K562 (cell line): ENCODE results near the gene KCNJ11. TPM values are rescaled to one million over a fixed set of nuclear protein-coding genes. Genes with fewer than 3 reads are reported as not detected.

Experiments used
- ATAC-seq: fragments of 200-7000 bp; cut with Tn5 transposase; 3 replicates; pipeline ENCODE4 v1.9.1; 2020; ENCODE audit warnings: moderate library complexity
- BruUV-seq: library from RNA; stranded (reverse); fragments of 400-500 nt; replicated peaks from 2 replicates; lab custom pipeline; 2021; lab: Mats Ljungman, UMichigan
- CTCF ChIA-PET: fragments of 300-600 bp; formaldehyde crosslinking; extraction: SDS; loops from one replicate; lab custom pipeline; 2021; ENCODE audit warnings: low intra/inter-chr PET ratio; lab: Yijun Ruan, JAX
- POLR2A ChIA-PET: fragments of 300-600, 350-650 bp; sonication (Branson Sonifier 250); formaldehyde crosslinking; extraction: SDS; loops from one replicate; lab custom pipeline; 2021; ENCODE audit warnings: antibody characterized with exemption, inconsistent platforms; lab: Yijun Ruan, JAX
- DNase-seq, 4 experiments: peaks; one replicate each; pipeline versions ENCODE4 v3.0.0 to v3.0.0-alpha.2; 2011 to 2018; ENCODE audit warnings: low spot score in 3 of 4, mixed read lengths in 3 of 4; ENCODE audit errors: extremely low read depth in 1 of 4
- FAIRE-seq: peaks from 2 replicates; lab custom pipeline; 2011; peaks lifted over from hg19 to GRCh38; lab: Jason Lieb, UNC
- H2AFZ ChIP-seq: 2 replicates; pipeline ENCODE4 v1.6.0; 2011; ENCODE audit warnings: low read depth, low read length, control low read depth, inconsistent platforms
- H3K27ac ChIP-seq: fragments of 200-600 bp; 3 replicates; pipeline ENCODE4 v1.8.0; 2011; ENCODE audit warnings: low read depth, mild to moderate bottlenecking, control low read depth, inconsistent platforms, low read length, moderate library complexity, mixed read lengths; ENCODE audit errors: extremely low read depth
- H3K27me3 ChIP-seq, 2 experiments: fragments of 300-600 bp in 1 of 2; 2 replicates in 1 of 2; 3 replicates in 1 of 2; pipeline versions ENCODE4 v1.6.0 to v1.8.0; 2011; ENCODE audit warnings: inconsistent platforms in 2 of 2, low read length in 2 of 2, mild to moderate bottlenecking in 1 of 2, mixed read lengths in 1 of 2, moderate library complexity in 1 of 2; ENCODE audit not compliant: control insufficient read depth in 2 of 2, insufficient read depth in 2 of 2
- H3K36me3 ChIP-seq: fragments of 300-600 bp; 3 replicates; pipeline ENCODE4 v1.8.0; 2011; ENCODE audit warnings: mild to moderate bottlenecking, low read length, inconsistent platforms; ENCODE audit not compliant: control insufficient read depth, insufficient read depth
- H3K4me1 ChIP-seq, 2 experiments: fragments of 200-600 bp in 1 of 2; replicated peaks in 1 of 2; 2 replicates in 1 of 2; 3 replicates in 1 of 2; pipeline versions ENCODE4 v1.5.1 to v1.8.0; 2011; ENCODE audit warnings: inconsistent platforms in 2 of 2, low read length in 2 of 2, mild to moderate bottlenecking in 1 of 2, mixed read lengths in 1 of 2, moderate library complexity in 1 of 2; ENCODE audit not compliant: control insufficient read depth in 2 of 2, insufficient read depth in 2 of 2
- H3K4me2 ChIP-seq: 2 replicates; pipeline ENCODE4 v1.6.1; 2011; ENCODE audit warnings: low read length, control low read depth, inconsistent platforms, mixed read lengths; ENCODE audit not compliant: insufficient read depth
- H3K4me3 ChIP-seq: fragments of 200-600 bp; sonication (generic), shearing (Covaris generic); 2 replicates; pipeline ENCODE4 v1.5.1; 2016; ENCODE audit warnings: control low read depth, inconsistent platforms
- H3K79me2 ChIP-seq: fragments of 200-600 bp; 3 replicates; pipeline ENCODE4 v1.8.0; 2011; ENCODE audit warnings: low read length, inconsistent platforms; ENCODE audit not compliant: control insufficient read depth, insufficient read depth
- H3K9ac ChIP-seq, 2 experiments: 2 replicates each; pipeline versions ENCODE4 v1.6.0 to v1.6.1; 2011; ENCODE audit warnings: low read depth in 2 of 2, low read length in 2 of 2, control low read depth in 1 of 2, inconsistent platforms in 1 of 2, mild to moderate bottlenecking in 1 of 2, mixed read lengths in 1 of 2; ENCODE audit not compliant: insufficient read depth in 1 of 2
- H3K9me1 ChIP-seq: one replicate; pipeline ENCODE4 v1.6.0; 2011; ENCODE audit warnings: inconsistent platforms, mild to moderate bottlenecking, low read length, moderate library complexity; ENCODE audit not compliant: control insufficient read depth, insufficient read depth
- H3K9me3 ChIP-seq: replicated peaks from 2 replicates; pipeline ENCODE4 v1.5.1; 2011; ENCODE audit warnings: low read depth, low read length, inconsistent platforms; ENCODE audit not compliant: control insufficient read depth, insufficient read depth
- H4K20me1 ChIP-seq: replicated peaks from 2 replicates; pipeline ENCODE4 v1.6.1; 2011; ENCODE audit warnings: low read length, inconsistent platforms, mixed read lengths; ENCODE audit not compliant: control insufficient read depth, insufficient read depth
- ATF7 ChIP-seq: fragments of 450-650 bp; IDR thresholded peaks from 2 replicates; pipeline ENCODE4 v1.7.1; 2014; ENCODE audit warnings: mild to moderate bottlenecking, moderate library complexity
- MCM5 ChIP-seq: fragments of 450-650 bp; IDR thresholded peaks from 2 replicates; pipeline ENCODE4 v1.6.1; 2016; ENCODE audit warnings: low read depth
- MEF2D ChIP-seq: conservative IDR thresholded peaks from 2 replicates; pipeline ENCODE4 v1.6.1; 2016; ENCODE audit warnings: low read depth, missing genetic modification characterization, missing compliant biosample characterization
- ZFPM2 ChIP-seq: fragments of 250-450 bp; sonication (Bioruptor Pico); IDR thresholded peaks from 2 replicates; pipeline ENCODE4 v1.5.1; 2022; ENCODE audit warnings: mild to moderate bottlenecking
- WGBS: fragments of 100-300 bp; shearing (Covaris generic); methylation state at CpG from one replicate; pipeline ENCODE4 v1.1.6; 2016; ENCODE audit warnings: low coverage, mixed read lengths; ENCODE audit not compliant: insufficient coverage; ENCODE audit errors: missing lambda C conversion rate; 5-methylcytosine and 5-hydroxymethylcytosine counted together
- in situ Hi-C: fragments of 300-500 bp; cut with MboI; formaldehyde crosslinking; loops from 4 replicates; pipeline ENCODE4 v1.15.0; 2018; ENCODE audit warnings: inconsistent platforms, mixed read lengths
- intact Hi-C: fragments of 100-400 bp; cut with micrococcal nuclease; formaldehyde crosslinking; loops from 2 replicates; pipeline ENCODE4 v1.14.2; 2022
- polyA plus RNA-seq, 8 experiments: library from polyadenylated mRNA; depleted of rRNA in 4 of 8; stranded (reverse) in 5 of 8; unstranded in 3 of 8; fragments of >200 nt; fragmentation: Nextera tagmentation in 2 of 8; fragmentation: Illumina TruSeq in 1 of 8; extraction: Ambion mirVana in 2 of 8; extraction: Trizol in 1 of 8; gene quantifications; 2 replicates each; pipeline versions ENCODE4 v1.2.1 to v1.2.3, GENCODE V29; 2011 to 2014; ENCODE audit warnings: inconsistent platforms in 1 of 8, missing spikeins in 1 of 8
- total RNA-seq, 7 experiments: library from RNA; depleted of rRNA in 6 of 7; stranded (reverse); fragments of >200 nt in 6 of 7; fragmentation: Illumina TruSeq in 2 of 7; extraction: Trizol in 2 of 7; gene quantifications; 2 replicates each; pipeline versions ENCODE4 v1.2.1 to v1.2.3, GENCODE V29; 2011 to 2021; ENCODE audit warnings: low replicate concordance in 1 of 7
- TF ChIP-seq, protein P1 (sequence below): sonication (generic); formaldehyde crosslinking; IDR thresholded peaks from 2 replicates; pipeline ENCODE4 v1.8.1; 2023; ENCODE audit warnings: mild to moderate bottlenecking, missing genetic modification reagents
- TF ChIP-seq, protein P2 (sequence below): sonication (generic); formaldehyde crosslinking; IDR thresholded peaks from 2 replicates; pipeline ENCODE4 v1.9.0; 2022; ENCODE audit warnings: mild to moderate bottlenecking, missing genetic modification reagents
- TF ChIP-seq, protein P3 (sequence below), 2 experiments: fragments of 450-650 bp; conservative IDR thresholded peaks; 2 replicates each; pipeline ENCODE4 v1.6.1; 2017; ENCODE audit warnings: mild to moderate bottlenecking in 2 of 2, moderate library complexity in 2 of 2

The KCNJ11 gene
- total and polyA plus RNA-seq, 9 of the 15 experiments (the other 6 are each of a cell fraction or from before 2014, with no cell fraction given) = 0.54 to 3.7 (median 0.86) TPM; not detected in 2

DNA sequence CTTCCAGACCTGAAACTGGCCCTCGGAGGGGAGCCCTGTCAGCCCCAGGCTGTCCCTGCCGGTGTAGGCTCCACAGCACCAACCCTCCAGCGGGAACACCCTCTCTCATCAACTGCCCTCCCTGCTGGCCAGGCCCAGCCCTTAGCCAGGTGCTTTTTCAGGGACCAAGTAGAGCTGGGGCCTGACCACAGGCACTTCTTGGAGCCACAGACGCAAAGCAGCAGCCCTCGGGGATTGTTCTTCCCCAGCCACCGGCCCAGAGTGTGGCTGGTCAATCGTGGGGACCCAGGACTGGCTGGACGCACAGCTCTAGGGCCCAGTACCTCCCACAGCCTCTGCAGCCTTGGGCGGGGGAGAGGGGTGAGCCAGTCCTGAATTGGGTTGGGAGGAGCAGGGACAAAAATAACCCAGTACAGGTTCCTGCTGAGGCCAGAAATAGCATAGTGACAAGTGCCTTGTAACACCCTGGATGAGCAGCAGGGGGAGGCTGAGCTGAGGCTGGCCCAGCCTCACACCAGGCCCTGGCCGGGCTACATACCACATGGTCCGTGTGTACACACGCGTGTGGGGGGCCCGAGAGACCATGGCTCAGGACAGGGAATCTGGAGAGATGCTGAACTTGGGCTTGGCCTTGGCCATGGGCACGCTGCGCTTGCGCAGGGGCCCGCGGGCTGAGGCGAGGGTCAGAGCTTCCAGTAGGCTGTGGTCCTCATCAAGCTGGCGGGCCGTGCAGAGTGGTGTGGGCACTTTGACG lies 2.0 kb downstream of the KCNJ11 start:
- H3K27ac ChIP-seq = no peak overlapping the region
- no peaks in the 10 kb centered on the region for H3K79me2 ChIP-seq
- peaks cover 0 to 4% of the 10 kb centered on the region in 2 experiments; a peak in 1 of 5 replicates for H3K27me3 ChIP-seq
- H3K9me3 ChIP-seq = no peaks in the 10 kb centered on the region
- DNase-seq (peak; percentile 67 to 81 (median 69)), ATAC-seq (peak; percentile 86), FAIRE-seq (peak; percentile 93)
- intact Hi-C loops (loop anchor here (1.0 to 5.0 kb wide), 3 partner anchors 85 to 439 kb away; no protein-coding TSS in a partner anchor), in situ Hi-C loops (no loop called here)
- POLR2A ChIA-PET = no interaction called here
- peak overlapping the region in 1 of 2 experiments; percentile 82; a peak in 2 of 4 replicates for H3K9ac ChIP-seq
- no peak overlapping the region for H3K4me2 ChIP-seq
- no TSS peak for BruUV-seq
- H4K20me1 ChIP-seq = peaks cover 11% of the 10 kb centered on the region
- peaks cover 2 to 36% of the 10 kb centered on the region in 2 experiments; a peak in 3 of 5 replicates for H3K4me1 ChIP-seq
- H3K36me3 ChIP-seq = no peaks in the 10 kb centered on the region
- WGBS = 46% methylated on average over 22 of the region's 23 CpGs
- H2AFZ ChIP-seq = peak overlapping the region; percentile 60
- no peak overlapping the region for H3K4me3 ChIP-seq
- CTCF ChIA-PET = interaction anchor here (0.6 to 1.9 kb wide), 3 partner anchors 118 to 142 kb away, joined by 3 to 12 read pairs (median 3); no protein-coding TSS in a partner anchor
- peaks cover 5% of the 10 kb centered on the region for H3K9me1 ChIP-seq
- TF ChIP-seq MCM5 (no peak), ZFPM2 (CRISPR knock-in tag) (no peak), ATF7 (no peak), MEF2D (tag) (peak; percentile 93)
- TF ChIP-seq, protein P1, sequence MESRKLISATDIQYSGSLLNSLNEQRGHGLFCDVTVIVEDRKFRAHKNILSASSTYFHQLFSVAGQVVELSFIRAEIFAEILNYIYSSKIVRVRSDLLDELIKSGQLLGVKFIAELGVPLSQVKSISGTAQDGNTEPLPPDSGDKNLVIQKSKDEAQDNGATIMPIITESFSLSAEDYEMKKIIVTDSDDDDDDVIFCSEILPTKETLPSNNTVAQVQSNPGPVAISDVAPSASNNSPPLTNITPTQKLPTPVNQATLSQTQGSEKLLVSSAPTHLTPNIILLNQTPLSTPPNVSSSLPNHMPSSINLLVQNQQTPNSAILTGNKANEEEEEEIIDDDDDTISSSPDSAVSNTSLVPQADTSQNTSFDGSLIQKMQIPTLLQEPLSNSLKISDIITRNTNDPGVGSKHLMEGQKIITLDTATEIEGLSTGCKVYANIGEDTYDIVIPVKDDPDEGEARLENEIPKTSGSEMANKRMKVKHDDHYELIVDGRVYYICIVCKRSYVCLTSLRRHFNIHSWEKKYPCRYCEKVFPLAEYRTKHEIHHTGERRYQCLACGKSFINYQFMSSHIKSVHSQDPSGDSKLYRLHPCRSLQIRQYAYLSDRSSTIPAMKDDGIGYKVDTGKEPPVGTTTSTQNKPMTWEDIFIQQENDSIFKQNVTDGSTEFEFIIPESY (CRISPR knock-in tag) = 0 out of 2 replicates have a peak, but pooled peaks have one; percentile 42
- TF ChIP-seq, protein P2, sequence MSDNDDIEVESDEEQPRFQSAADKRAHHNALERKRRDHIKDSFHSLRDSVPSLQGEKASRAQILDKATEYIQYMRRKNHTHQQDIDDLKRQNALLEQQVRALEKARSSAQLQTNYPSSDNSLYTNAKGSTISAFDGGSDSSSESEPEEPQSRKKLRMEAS (CRISPR knock-in tag) = peak; percentile 95
- TF ChIP-seq, protein P3, sequence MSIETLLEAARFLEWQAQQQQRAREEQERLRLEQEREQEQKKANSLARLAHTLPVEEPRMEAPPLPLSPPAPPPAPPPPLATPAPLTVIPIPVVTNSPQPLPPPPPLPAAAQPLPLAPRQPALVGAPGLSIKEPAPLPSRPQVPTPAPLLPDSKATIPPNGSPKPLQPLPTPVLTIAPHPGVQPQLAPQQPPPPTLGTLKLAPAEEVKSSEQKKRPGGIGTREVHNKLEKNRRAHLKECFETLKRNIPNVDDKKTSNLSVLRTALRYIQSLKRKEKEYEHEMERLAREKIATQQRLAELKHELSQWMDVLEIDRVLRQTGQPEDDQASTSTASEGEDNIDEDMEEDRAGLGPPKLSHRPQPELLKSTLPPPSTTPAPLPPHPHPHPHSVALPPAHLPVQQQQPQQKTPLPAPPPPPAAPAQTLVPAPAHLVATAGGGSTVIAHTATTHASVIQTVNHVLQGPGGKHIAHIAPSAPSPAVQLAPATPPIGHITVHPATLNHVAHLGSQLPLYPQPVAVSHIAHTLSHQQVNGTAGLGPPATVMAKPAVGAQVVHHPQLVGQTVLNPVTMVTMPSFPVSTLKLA (conservative IDR thresholded peaks at IDR 0.05) = peak; percentile 42 to 45; a peak in 1 of 4 replicates
